LNCAP (cell line): Measurements from ENCODE around the gene PAFAH1B2.

Source experiments
- CTCF ChIP-seq: fragments of 450-650 bp; IDR thresholded peaks from 2 replicates; pipeline ENCODE4 v1.5.1; 2017; ENCODE audit warnings: mild to moderate bottlenecking

The PAFAH1B2 gene

DNA sequence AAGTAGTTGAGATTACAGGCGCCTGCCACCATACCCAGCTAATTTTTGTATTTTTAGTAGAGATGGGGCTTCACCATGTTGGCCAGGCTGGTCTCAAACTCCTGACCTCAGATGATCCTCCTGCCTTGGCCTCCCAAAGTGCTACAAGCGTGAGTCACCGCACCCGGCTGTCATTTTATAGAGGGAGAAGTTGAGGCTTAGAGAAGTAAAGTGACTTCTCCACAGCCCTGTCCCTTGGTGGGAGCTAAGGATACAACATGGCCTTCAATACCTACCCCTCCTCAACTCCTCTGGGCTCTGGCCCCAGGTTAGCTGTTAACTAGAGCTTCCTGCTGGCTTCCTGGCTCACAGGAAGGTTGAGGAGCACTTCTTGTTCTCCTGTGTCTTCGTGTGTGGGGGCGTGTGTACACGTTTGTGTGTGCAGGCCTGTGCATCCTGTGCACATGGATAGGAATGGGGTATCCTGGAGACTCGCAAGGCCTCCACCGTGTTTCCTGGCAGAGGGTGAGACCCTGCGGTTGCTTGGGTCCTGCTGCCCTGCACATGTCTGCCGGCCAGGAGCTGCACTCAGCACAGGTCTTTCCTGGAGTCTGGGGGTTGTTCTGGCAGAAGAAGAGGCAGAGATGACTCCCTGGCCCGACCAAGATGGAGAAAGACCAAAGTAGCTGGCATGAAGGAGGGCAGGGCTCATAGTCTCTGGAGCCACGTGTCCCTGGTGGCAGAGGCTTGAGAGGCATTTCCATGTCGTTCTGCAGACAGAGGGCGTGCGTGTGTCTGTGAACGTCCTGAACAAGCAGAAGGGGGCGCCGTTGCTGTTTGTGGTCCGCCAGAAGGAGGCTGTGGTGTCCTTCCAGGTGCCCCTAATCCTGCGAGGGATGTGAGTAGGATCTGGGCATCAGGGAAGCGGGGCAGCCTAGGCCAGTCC lies 36.8 kb downstream of the PAFAH1B2 start:
- TF ChIP-seq CTCF, result no peak

- no peak for TF ChIP-seq CTCF
These were observed 37.8 kb downstream of the PAFAH1B2 start for GRCh38 chr11:117181586-117182550.

DNA sequence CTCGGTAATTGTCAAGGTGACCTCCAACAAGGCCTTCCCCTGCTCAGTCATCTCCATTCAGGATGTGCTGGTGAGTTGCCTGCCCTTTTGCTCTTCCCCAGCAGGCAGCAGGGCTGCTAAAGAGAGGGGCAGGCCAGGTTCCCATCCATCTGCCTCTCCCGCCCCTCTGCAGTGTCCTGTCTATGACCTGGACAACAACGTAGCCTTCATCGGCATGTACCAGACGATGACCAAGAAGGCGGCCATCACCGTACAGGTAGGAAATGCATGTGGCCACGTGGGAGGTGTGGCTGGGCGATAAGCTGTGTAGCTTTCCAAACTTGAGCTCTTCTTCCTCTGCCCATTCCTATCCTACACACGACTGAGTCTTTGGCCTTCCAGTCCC lies 38.5 kb downstream of the PAFAH1B2 start:
- TF ChIP-seq CTCF, result no peak

- no peak for TF ChIP-seq CTCF
These were observed 39.8 kb downstream of the PAFAH1B2 start for GRCh38 chr11:117183724-117184349.

- TF ChIP-seq CTCF, result no peak
These were observed 41.8 kb downstream of the PAFAH1B2 start for GRCh38 chr11:117185736-117186430.

DNA sequence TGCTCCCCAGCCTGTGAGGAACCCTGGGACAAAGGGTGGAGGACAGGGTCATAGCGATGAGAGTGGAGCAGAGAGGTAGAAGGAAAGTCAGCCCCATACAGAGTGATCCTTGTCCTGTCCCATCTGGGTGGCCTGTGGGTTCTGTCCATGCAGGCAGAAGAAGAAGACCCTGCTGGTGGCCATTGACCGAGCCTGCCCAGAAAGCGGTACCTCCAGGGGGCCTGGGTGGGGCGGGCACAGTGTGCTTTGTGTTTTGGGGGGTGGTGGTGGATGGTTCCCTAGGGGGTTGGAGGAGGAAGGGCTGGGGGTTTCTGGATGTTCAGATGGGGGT lies 42.3 kb downstream of the PAFAH1B2 start:
- no peak for TF ChIP-seq CTCF

DNA sequence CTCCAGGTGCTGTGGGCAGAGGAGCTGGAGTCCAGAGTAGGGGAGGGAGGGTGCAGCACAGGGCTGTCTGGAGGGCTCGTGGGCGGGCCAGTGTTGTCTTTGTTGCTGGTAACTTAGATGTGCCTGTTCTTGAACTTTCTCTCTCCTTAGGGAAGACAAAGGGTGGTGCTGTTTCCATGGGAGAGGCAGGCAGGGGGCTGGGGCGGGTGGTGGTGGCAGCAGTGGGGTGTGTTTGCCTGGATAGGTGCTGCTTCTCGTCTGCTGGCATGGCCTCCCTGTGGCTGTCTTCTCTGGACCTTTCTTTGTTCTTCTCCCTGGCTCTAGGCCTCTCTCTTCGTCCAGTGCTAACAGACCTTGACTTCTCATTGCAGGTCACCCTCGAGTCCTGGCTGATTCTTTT lies 42.9 kb downstream of the PAFAH1B2 start:
- TF ChIP-seq CTCF, result no peak
